Stimulated activated CD4-positive, alpha-beta T cell treated with anti-CD3 and anti-CD28 coated beads, Interleukin-1b, Interleukin-23, amount 100 ng/mL, for 1 hour (primary cell): ENCODE data around the gene MAPK8IP3.

Experiments used
- DNase-seq, 2 donors: peaks; one replicate each; pipeline ENCODE4 v3.0.0-alpha.2; 2020; ENCODE audit warnings: low read depth in 2 of 2

MAPK8IP3 gene

GRCh38 chr16:1774448-1774780 is 68.4 kb downstream of the MAPK8IP3 start:
- no peak for DNase-seq

- no peak for DNase-seq
These were observed 69.2 kb downstream of the MAPK8IP3 start for GRCh38 chr16:1775006-1775845.

- DNase-seq, result no peak
These were observed 70.1 kb downstream of the MAPK8IP3 start for GRCh38 chr16:1775846-1776671.

- no peak for DNase-seq
These were observed 70.6 kb downstream of the MAPK8IP3 start for GRCh38 chr16:1776672-1776955.

- DNase-seq, result no peak
These were observed 71.0 kb downstream of the MAPK8IP3 start for GRCh38 chr16:1776991-1777374.

- DNase-seq, result no peak
These were observed 71.6 kb downstream of the MAPK8IP3 start for GRCh38 chr16:1777375-1778199.

GRCh38 chr16:1778200-1779179 is 72.5 kb downstream of the MAPK8IP3 start:
- no peak for DNase-seq

GRCh38 chr16:1779234-1779701 is 73.3 kb downstream of the MAPK8IP3 start:
- DNase-seq, result no peak

- DNase-seq, result no peak
These were observed 74.0 kb downstream of the MAPK8IP3 start for GRCh38 chr16:1779741-1780676.

- no peak for DNase-seq
These were observed 74.7 kb downstream of the MAPK8IP3 start for GRCh38 chr16:1780677-1781072.

- DNase-seq, result no peak
These were observed 75.3 kb downstream of the MAPK8IP3 start for GRCh38 chr16:1781254-1781653.

- DNase-seq, result no peak
These were observed 75.9 kb downstream of the MAPK8IP3 start for GRCh38 chr16:1781758-1782407.

GRCh38 chr16:1782408-1783264 is 76.6 kb downstream of the MAPK8IP3 start, which contains the start of the genes NUBP2 and SPSB3:
TSS of gene NUBP2 (plus strand) at chr16:1782960. CDS start at chr16:1783021, 61 bp downstream.
TSS of gene SPSB3 (minus strand) at chr16:1782571. CDS start at chr16:1781483, 1,088 bp downstream.
- DNase-seq, result peak; percentile 82 to 94

- DNase-seq, result no peak
These were observed 79.2 kb downstream of the MAPK8IP3 start for GRCh38 chr16:1784977-1785845.

GRCh38 chr16:1785846-1786170 is 79.8 kb downstream of the MAPK8IP3 start:
- no peak for DNase-seq

- no peak for DNase-seq
These were observed 80.5 kb downstream of the MAPK8IP3 start for GRCh38 chr16:1786242-1787055.

GRCh38 chr16:1787056-1787321 is 81.0 kb downstream of the MAPK8IP3 start:
- DNase-seq, result no peak
